UCSD-AML1 (cell line): Measurements from ENCODE around the gene IGSF9.
A peak's percentile ranks its signal among the peaks of the same experiment; 100 is the strongest.

Source experiments
- DNase-seq: peaks from one replicate; lab custom pipeline; 2025; ENCODE audit not compliant: unreplicated experiment; lab: John Stamatoyannopoulos, UW

Gene IGSF9

GRCh38 chr1:159945483-159946241 is at the start of gene IGSF9:
TSS of gene IGSF9 (minus strand) at chr1:159945613. CDS start at chr1:159943454, 2,159 bp downstream.
- DNase-seq = peak; percentile 33

GRCh38 chr1:159994896-159995295 is 49.5 kb upstream of the IGSF9 start:
- DNase-seq = no peak

- no peak for DNase-seq
These were observed 48.5 kb upstream of the IGSF9 start for GRCh38 chr1:159993911-159994310.

- no peak for DNase-seq
These were observed 46.7 kb upstream of the IGSF9 start for GRCh38 chr1:159992161-159992560.

GRCh38 chr1:159991513-159991912 is 46.1 kb upstream of the IGSF9 start:
- no peak for DNase-seq

- DNase-seq = no peak
These were observed 44.6 kb upstream of the IGSF9 start for GRCh38 chr1:159990005-159990404.

GRCh38 chr1:159989581-159989980 is 44.2 kb upstream of the IGSF9 start:
- no peak for DNase-seq

- DNase-seq = no peak
These were observed 42.6 kb upstream of the IGSF9 start for GRCh38 chr1:159988006-159988405.

- DNase-seq = no peak
These were observed 41.8 kb upstream of the IGSF9 start for GRCh38 chr1:159987186-159987585.

GRCh38 chr1:159986531-159986930 is 41.1 kb upstream of the IGSF9 start:
- DNase-seq = no peak

GRCh38 chr1:159986093-159986492 is 40.7 kb upstream of the IGSF9 start:
- no peak for DNase-seq

GRCh38 chr1:159985473-159985872 is 40.1 kb upstream of the IGSF9 start:
- no peak for DNase-seq

GRCh38 chr1:159983681-159984080 is 38.3 kb upstream of the IGSF9 start:
- no peak for DNase-seq

- DNase-seq = no peak
These were observed 36.9 kb upstream of the IGSF9 start for GRCh38 chr1:159982280-159982679.

- no peak for DNase-seq
These were observed 36.1 kb upstream of the IGSF9 start for GRCh38 chr1:159981351-159982055.

GRCh38 chr1:159980786-159981185 is 35.4 kb upstream of the IGSF9 start:
- no peak for DNase-seq

GRCh38 chr1:159980076-159980475 is 34.7 kb upstream of the IGSF9 start:
- DNase-seq = no peak

GRCh38 chr1:159979257-159979656 is 33.8 kb upstream of the IGSF9 start:
- DNase-seq = no peak

- DNase-seq = no peak
These were observed 32.6 kb upstream of the IGSF9 start for GRCh38 chr1:159978107-159978398.

GRCh38 chr1:159977364-159978106 is 32.1 kb upstream of the IGSF9 start:
- no peak for DNase-seq

GRCh38 chr1:159974350-159974965 is 29.0 kb upstream of the IGSF9 start:
- no peak for DNase-seq
